WERI-Rb-1 (cell line): ENCODE data around the gene HID1.

ENCODE experiments used
- DNase-seq: peaks from one replicate; pipeline ENCODE4 v3.0.0-alpha.2; 2020
- H3K27ac ChIP-seq: fragments of 250-450 bp; sonication (Bioruptor Pico); 2 replicates; pipeline ENCODE4 v1.5.1; 2020; ENCODE audit warnings: mild to moderate bottlenecking, moderate library complexity
- H3K27me3 ChIP-seq: fragments of 250-450 bp; sonication (Bioruptor Pico); 2 replicates; pipeline ENCODE4 v1.5.1; 2021; ENCODE audit warnings: mild to moderate bottlenecking, low read depth, moderate library complexity; ENCODE audit not compliant: insufficient read depth, severe bottlenecking
- H3K36me3 ChIP-seq: fragments of 250-450 bp; sonication (Bioruptor Pico); 2 replicates; pipeline ENCODE4 v1.5.1; 2020; ENCODE audit warnings: mild to moderate bottlenecking, moderate library complexity
- H3K4me3 ChIP-seq: 2 replicates; pipeline ENCODE4 v1.5.1; 2011; ENCODE audit warnings: low read depth, mild to moderate bottlenecking, control low read depth, low read length
- H3K9me3 ChIP-seq: fragments of 250-450 bp; sonication (Bioruptor Pico); 2 replicates; pipeline ENCODE4 v1.5.1; 2021; ENCODE audit warnings: mild to moderate bottlenecking, moderate library complexity; ENCODE audit not compliant: severe bottlenecking
- CTCF ChIP-seq: IDR thresholded peaks from 2 replicates; pipeline ENCODE4 v1.5.1; 2011; ENCODE audit warnings: low read depth, mild to moderate bottlenecking, control low read depth, inconsistent platforms, low read length

HID1 gene

DNA sequence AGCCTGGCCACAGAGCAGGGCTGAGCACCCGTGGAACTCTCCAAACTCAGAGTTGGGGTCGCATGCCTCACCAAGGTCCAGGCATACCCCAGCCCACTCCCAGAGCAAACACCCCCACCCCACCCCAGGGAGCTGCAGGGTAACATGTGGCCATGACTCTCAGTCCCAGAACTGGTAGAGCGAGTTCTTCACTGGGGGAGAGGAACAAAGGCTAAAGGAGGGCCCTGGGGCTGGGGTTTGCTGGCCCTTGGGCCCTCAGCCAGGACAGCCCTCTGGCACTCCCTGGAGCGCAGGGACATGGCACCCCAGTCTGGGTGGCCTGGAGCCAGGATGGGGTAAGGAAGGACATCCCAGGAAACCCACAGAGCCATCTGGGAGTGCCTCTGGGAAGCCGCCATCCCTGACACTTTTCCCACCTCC, 4.2 kb downstream of the HID1 start:
- Histone ChIP-seq H3K9me3 (no peaks in the 10 kb centered on the region), H3K36me3 (no peaks in the 10 kb centered on the region), H3K27me3 (peaks cover 8% of the 10 kb centered on the region), H3K27ac (no peak overlapping the region), H3K4me3 (no peak overlapping the region)
- TF ChIP-seq CTCF: no peak
- no peak for DNase-seq

DNA sequence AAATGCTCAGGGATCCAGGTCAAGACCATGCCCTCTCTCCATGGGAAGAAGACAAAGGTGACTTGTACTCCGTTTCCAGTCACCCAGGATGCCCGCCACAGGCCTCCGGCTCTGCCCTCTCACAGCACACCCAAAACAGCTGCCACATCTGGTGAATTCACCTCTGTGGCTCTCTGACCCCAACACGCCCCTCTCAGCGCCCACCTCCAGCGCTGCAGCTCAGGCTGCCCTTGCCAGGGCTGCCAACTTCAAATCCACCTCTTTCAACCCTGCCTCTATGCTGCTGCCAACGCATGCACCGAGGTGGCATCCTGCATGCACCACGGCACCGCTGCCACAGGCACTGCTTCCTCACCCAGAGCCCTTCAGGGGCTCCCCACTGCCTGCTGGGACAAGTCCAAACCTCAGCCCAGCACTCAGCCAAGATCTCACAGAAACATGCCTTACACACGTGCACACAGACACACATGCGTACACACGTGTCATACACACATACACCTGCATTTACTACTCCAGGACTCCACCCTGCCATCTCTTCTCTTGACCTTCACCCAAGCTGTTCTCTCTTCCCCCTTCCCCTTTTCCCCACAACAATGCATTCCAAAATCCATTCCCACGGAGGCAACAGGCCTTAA, 7.5 kb downstream of the HID1 start:
- TF ChIP-seq CTCF: no peak
- Histone ChIP-seq H3K27me3 (no peaks in the 10 kb centered on the region), H3K4me3 (no peak overlapping the region), H3K9me3 (no peaks in the 10 kb centered on the region), H3K27ac (no peak overlapping the region), H3K36me3 (no peaks in the 10 kb centered on the region)
- DNase-seq: no peak

GRCh38 chr17:74964246-74964761, 8.3 kb downstream of the HID1 start:
- Histone ChIP-seq H3K9me3 (no peaks in the 10 kb centered on the region), H3K36me3 (no peaks in the 10 kb centered on the region), H3K27ac (no peak overlapping the region), H3K4me3 (no peak overlapping the region), H3K27me3 (no peaks in the 10 kb centered on the region)
- DNase-seq: no peak
- TF ChIP-seq CTCF: no peak

- Histone ChIP-seq H3K9me3 (no peaks in the 10 kb centered on the region), H3K4me3 (no peak overlapping the region), H3K27me3 (no peaks in the 10 kb centered on the region), H3K27ac (no peak overlapping the region), H3K36me3 (no peaks in the 10 kb centered on the region)
- no peak for DNase-seq
- TF ChIP-seq CTCF: peak; percentile 59
These were observed 8.9 kb downstream of the HID1 start for GRCh38 chr17:74963656-74964055.

- H3K27me3 ChIP-seq: no peaks in the 10 kb centered on the region
- no peak for DNase-seq
- H3K4me3 ChIP-seq: no peak overlapping the region
- no peak overlapping the region for H3K27ac ChIP-seq
- no peak for TF ChIP-seq CTCF
- H3K36me3 ChIP-seq: no peaks in the 10 kb centered on the region
- H3K9me3 ChIP-seq: no peaks in the 10 kb centered on the region
These were observed 9.8 kb downstream of the HID1 start for GRCh38 chr17:74962622-74963394.
